PC-9 (cell line): Measurements from ENCODE around the gene NDUFV3.
"Not testable (repeated sequence)": the region's sequence is repeated elsewhere in the genome, so short reads cannot be mapped to it uniquely, and the experiment has no call there.

Experiments
- CTCF ChIP-seq: fragments of 200-600 bp; sonication (generic); conservative IDR thresholded peaks from 2 replicates; pipeline ENCODE4 v1.6.1; 2017; ENCODE audit warnings: mixed run types, antibody characterized with exemption, mild to moderate bottlenecking, moderate library complexity
- EZH2 ChIP-seq: fragments of 200-600 bp; sonication (generic); IDR thresholded peaks from 2 replicates; pipeline ENCODE4 v1.8.0; 2017; ENCODE audit warnings: antibody characterized with exemption, low read depth

- TF ChIP-seq CTCF, EZH2: not testable (repeated sequence)
Measured at GRCh38 chr21:42958122-42958521, 65.0 kb downstream of the NDUFV3 start.
